Nephron progenitor cell (in vitro differentiated cells): Measurements from ENCODE around the gene MYBBP1A.
"Not testable (repeated sequence)": the region's sequence is repeated elsewhere in the genome, so short reads cannot be mapped to it uniquely, and the experiment has no call there.

Experiments used
- DNase-seq: peaks from one replicate; pipeline ENCODE4 v3.0.0; 2021
- H3K27ac Mint-ChIP-seq: 2 replicates; pipeline ENCODE4 v1.8.0; 2021; ENCODE audit warnings: mild to moderate bottlenecking, moderate library complexity, mixed read lengths
- H3K27me3 Mint-ChIP-seq: 2 replicates; pipeline ENCODE4 v1.8.0; 2021; ENCODE audit warnings: mild to moderate bottlenecking, low read depth, mixed read lengths; ENCODE audit not compliant: poor library complexity
- H3K36me3 Mint-ChIP-seq: 2 replicates; pipeline ENCODE4 v1.8.0; 2021; ENCODE audit warnings: low read depth, mixed read lengths
- H3K4me1 Mint-ChIP-seq: 2 replicates; pipeline ENCODE4 v1.8.0; 2021; ENCODE audit warnings: mixed read lengths
- H3K4me3 Mint-ChIP-seq: 2 replicates; pipeline ENCODE4 v1.8.0; 2021; ENCODE audit warnings: mild to moderate bottlenecking, moderate library complexity, mixed read lengths
- H3K9me3 Mint-ChIP-seq: 2 replicates; pipeline ENCODE4 v1.8.0; 2021; ENCODE audit warnings: mild to moderate bottlenecking, moderate library complexity, mixed read lengths
- CTCF ChIP-seq: fragments of 200-600 bp; sonication (generic); IDR thresholded peaks from 2 replicates; pipeline ENCODE4 v1.5.0; 2021; ENCODE audit warnings: antibody characterized with exemption

The MYBBP1A gene

GRCh38 chr17:4599505-4600281, 44.5 kb upstream of the MYBBP1A start:
- Mint-ChIP-seq H3K27ac (peak overlapping the region; percentile 99), H3K36me3 (peaks cover 16% of the 10 kb centered on the region), H3K4me1 (peaks cover 80% of the 10 kb centered on the region), H3K27me3 (peaks cover 7% of the 10 kb centered on the region), H3K4me3 (peak overlapping the region; percentile 62), H3K9me3 (no peaks in the 10 kb centered on the region)
- TF ChIP-seq CTCF: no peak
- peak; percentile 77 for DNase-seq

GRCh38 chr17:4598776-4599504, 43.8 kb upstream of the MYBBP1A start:
- peak overlapping the region; percentile 62 for H3K4me3 Mint-ChIP-seq
- peak overlapping the region; percentile 24 for H3K27ac Mint-ChIP-seq
- H3K27me3 Mint-ChIP-seq: peaks cover 7% of the 10 kb centered on the region
- no peak for DNase-seq
- TF ChIP-seq CTCF: no peak
- H3K4me1 Mint-ChIP-seq: peaks cover 74% of the 10 kb centered on the region
- no peaks in the 10 kb centered on the region for H3K9me3 Mint-ChIP-seq
- peaks cover 10% of the 10 kb centered on the region for H3K36me3 Mint-ChIP-seq

- H3K27ac Mint-ChIP-seq: peak overlapping the region; percentile 15
- peaks cover 7% of the 10 kb centered on the region for H3K27me3 Mint-ChIP-seq
- no peak for TF ChIP-seq CTCF
- peaks cover 9% of the 10 kb centered on the region for H3K36me3 Mint-ChIP-seq
- peaks cover 71% of the 10 kb centered on the region for H3K4me1 Mint-ChIP-seq
- no peaks in the 10 kb centered on the region for H3K9me3 Mint-ChIP-seq
- H3K4me3 Mint-ChIP-seq: no peak overlapping the region
- DNase-seq: no peak
These were observed 42.8 kb upstream of the MYBBP1A start for GRCh38 chr17:4597975-4598374.

- Mint-ChIP-seq H3K9me3 (no peaks in the 10 kb centered on the region), H3K4me3 (no peak overlapping the region), H3K36me3 (peaks cover 9% of the 10 kb centered on the region), H3K4me1 (peaks cover 73% of the 10 kb centered on the region), H3K27ac (no peak overlapping the region), H3K27me3 (peaks cover 7% of the 10 kb centered on the region)
- no peak for TF ChIP-seq CTCF
- DNase-seq: no peak
These were observed 41.6 kb upstream of the MYBBP1A start for GRCh38 chr17:4596636-4597380.

- peaks cover 70% of the 10 kb centered on the region for H3K4me1 Mint-ChIP-seq
- H3K27me3 Mint-ChIP-seq, H3K4me3 Mint-ChIP-seq, H3K27ac Mint-ChIP-seq, H3K36me3 Mint-ChIP-seq, DNase-seq, H3K9me3 Mint-ChIP-seq: not testable (repeated sequence)
These were observed 40.6 kb upstream of the MYBBP1A start for GRCh38 chr17:4595685-4596342.
